DOHH2 (cell line): ENCODE measurements around the gene TAPBPL.

Experiments
- CTCF ChIP-seq: fragments of 200-600 bp; sonication (generic); IDR thresholded peaks from one replicate; pipeline ENCODE4 v1.5.1; 2014; ENCODE audit warnings: antibody characterized with exemption, mild to moderate bottlenecking, low read depth, low read length; ENCODE audit not compliant: poor library complexity, severe bottlenecking
- EZH2phosphoT487 ChIP-seq: fragments of 200-600 bp; sonication (generic); IDR thresholded peaks from 2 replicates; pipeline ENCODE4 v1.6.1; 2017; ENCODE audit warnings: borderline replicate concordance, mild to moderate bottlenecking, antibody characterized with exemption, low read length, moderate library complexity, mixed read lengths

GRCh38 chr12:6432991-6433390 is 18.9 kb upstream of the TAPBPL start:
- TF ChIP-seq CTCF (no peak), EZH2phosphoT487 (no peak)
